OCI-LY7 (cell line): ENCODE measurements around the gene HSPA12A.

Source experiments
- CTCF ChIP-seq: fragments of 200-600 bp; sonication (generic); conservative IDR thresholded peaks from 2 replicates; pipeline ENCODE4 v1.5.1; 2014; ENCODE audit warnings: mild to moderate bottlenecking, antibody characterized with exemption, low read length, moderate library complexity, mixed read lengths
- EZH2phosphoT487 ChIP-seq: fragments of 200-600 bp; sonication (generic); IDR thresholded peaks from 2 replicates; pipeline ENCODE4 v1.6.1; 2018; ENCODE audit warnings: low read depth, borderline replicate concordance, mild to moderate bottlenecking, mixed run types, antibody characterized with exemption, low read length, moderate library complexity, mixed read lengths

DNA sequence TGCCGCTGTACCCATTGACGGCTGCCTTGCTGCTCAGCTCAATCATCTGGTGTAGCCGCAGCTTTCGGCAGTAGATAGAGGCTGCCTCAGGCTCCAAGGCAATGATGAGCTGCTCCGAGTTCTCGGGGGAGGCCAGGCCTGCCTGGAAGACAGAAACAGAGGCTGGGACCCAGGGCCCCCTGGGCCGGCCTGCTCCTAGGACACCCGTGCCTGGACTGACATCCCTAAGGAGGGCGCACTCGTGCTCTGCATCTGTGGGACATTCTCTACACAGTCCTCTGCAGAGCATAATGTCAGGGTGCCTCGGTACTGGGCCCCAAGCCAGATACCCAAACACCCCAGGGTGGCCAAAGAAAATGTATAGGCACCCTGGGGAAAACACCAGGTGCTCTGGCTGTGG is 58.5 kb downstream of the HSPA12A start:
- no peak for TF ChIP-seq CTCF
- no peak for TF ChIP-seq EZH2phosphoT487
